Kidney epithelial cell (primary cell): Measurements from ENCODE around the gene PNMA6E. TPM values are rescaled to one million over a fixed set of nuclear protein-coding genes. Genes with fewer than 3 reads are reported as not detected.

ENCODE experiments used
- DNase-seq: peaks from one replicate; pipeline ENCODE4 v3.0.0-alpha.2; 2010; ENCODE audit warnings: low read depth
- H3K27me3 ChIP-seq: 2 replicates; pipeline ENCODE4 v1.6.0; 2011; ENCODE audit warnings: low read length; ENCODE audit not compliant: control insufficient read depth, insufficient read depth
- H3K36me3 ChIP-seq: 2 replicates; pipeline ENCODE4 v1.5.1; 2011; ENCODE audit warnings: low read length; ENCODE audit not compliant: control insufficient read depth, insufficient read depth
- H3K4me3 ChIP-seq: 2 replicates; pipeline ENCODE4 v1.5.1; 2011; ENCODE audit warnings: low read depth, mild to moderate bottlenecking, control low read depth, low read length
- total RNA-seq: library from RNA; depleted of rRNA; stranded (reverse); fragments of >200 nt; gene quantifications from 2 replicates; pipeline ENCODE4 v1.2.3, GENCODE V29; 2015
- TF ChIP-seq, protein P1 (sequence below): IDR thresholded peaks from 2 replicates; pipeline ENCODE4 v1.5.1; 2011; ENCODE audit warnings: mild to moderate bottlenecking, moderate library complexity, low read length, control low read depth, inconsistent platforms; ENCODE audit not compliant: insufficient read depth, poor library complexity, severe bottlenecking

Gene PNMA6E
- total RNA-seq, 1 donor from 2014 or later, result not detected

DNA sequence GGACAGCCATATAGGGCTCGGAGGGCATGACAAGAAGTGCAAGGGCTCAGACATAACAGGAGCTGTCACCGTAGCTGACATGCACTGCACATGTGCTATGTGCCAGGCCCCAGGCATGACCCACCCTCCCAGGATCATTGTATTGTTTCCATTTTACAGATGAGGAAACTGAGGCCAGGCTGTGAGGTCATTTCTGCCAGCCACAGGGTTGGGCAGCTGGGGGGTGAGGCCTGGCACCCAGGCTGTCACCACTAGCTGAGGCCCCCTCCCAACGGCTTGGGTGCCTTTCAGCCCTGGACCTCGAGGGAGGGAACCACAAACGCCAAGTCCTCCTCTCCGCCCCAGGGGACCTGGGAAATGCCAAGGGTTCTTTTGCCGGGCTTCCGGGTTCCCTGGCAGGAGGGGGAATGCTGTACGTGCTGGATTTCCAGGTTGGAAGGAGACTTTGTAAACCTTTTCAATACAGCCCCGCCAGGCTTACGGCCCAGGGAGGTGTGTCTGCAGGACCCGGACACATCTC is 32.1 kb upstream of the PNMA6E start:
- no peak for DNase-seq
- Histone ChIP-seq H3K27me3 (peaks cover 4% of the 10 kb centered on the region), H3K36me3 (no peaks in the 10 kb centered on the region), H3K4me3 (no peak overlapping the region)
- TF ChIP-seq, protein P1, sequence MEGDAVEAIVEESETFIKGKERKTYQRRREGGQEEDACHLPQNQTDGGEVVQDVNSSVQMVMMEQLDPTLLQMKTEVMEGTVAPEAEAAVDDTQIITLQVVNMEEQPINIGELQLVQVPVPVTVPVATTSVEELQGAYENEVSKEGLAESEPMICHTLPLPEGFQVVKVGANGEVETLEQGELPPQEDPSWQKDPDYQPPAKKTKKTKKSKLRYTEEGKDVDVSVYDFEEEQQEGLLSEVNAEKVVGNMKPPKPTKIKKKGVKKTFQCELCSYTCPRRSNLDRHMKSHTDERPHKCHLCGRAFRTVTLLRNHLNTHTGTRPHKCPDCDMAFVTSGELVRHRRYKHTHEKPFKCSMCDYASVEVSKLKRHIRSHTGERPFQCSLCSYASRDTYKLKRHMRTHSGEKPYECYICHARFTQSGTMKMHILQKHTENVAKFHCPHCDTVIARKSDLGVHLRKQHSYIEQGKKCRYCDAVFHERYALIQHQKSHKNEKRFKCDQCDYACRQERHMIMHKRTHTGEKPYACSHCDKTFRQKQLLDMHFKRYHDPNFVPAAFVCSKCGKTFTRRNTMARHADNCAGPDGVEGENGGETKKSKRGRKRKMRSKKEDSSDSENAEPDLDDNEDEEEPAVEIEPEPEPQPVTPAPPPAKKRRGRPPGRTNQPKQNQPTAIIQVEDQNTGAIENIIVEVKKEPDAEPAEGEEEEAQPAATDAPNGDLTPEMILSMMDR, result no peak

DNA sequence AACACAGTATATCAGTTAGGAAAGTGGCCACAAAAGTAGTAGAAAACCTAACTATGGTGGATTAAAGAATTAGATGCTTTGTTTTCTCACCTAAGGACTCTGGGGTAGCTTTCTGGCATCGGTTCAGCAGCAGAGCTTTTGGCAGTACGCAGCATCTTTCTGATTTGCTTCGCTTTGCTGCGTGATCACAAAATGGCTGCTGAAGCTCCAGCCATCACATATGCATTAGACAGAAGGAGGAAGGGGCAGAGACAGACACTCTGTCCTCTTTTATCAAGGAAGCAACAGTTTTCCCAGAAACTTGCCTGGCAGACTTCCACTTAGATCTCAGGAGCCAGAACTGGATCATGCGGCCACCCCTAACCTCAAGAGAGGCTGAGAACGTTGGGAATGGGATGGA is 29.6 kb upstream of the PNMA6E start:
- DNase-seq, result no peak
- H3K27me3 ChIP-seq, result peaks cover 4% of the 10 kb centered on the region
- TF ChIP-seq, protein P1, result no peak
- no peak overlapping the region for H3K4me3 ChIP-seq
- no peaks in the 10 kb centered on the region for H3K36me3 ChIP-seq

DNA sequence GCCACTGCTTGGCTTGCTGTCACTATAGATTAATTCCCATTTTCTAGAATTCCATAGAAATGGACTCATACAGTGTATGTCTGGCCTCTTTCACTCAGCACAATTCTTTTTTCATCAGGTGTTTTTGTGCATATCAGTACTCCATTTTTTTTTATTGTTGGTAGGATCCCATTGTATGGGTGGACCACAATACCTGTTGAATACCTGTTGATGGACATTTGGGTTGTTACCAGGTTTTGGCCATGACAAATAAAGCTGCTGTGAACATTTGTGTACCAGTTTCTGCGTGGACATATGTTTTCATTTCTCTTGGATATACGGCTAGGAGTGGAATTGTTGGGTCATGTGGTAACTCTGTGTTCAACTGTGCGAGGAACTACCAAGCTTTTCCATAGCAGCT is 25.1 kb upstream of the PNMA6E start:
- H3K4me3 ChIP-seq, result no peak overlapping the region
- TF ChIP-seq, protein P1, result no peak
- no peaks in the 10 kb centered on the region for H3K36me3 ChIP-seq
- no peak for DNase-seq
- no peaks in the 10 kb centered on the region for H3K27me3 ChIP-seq

DNA sequence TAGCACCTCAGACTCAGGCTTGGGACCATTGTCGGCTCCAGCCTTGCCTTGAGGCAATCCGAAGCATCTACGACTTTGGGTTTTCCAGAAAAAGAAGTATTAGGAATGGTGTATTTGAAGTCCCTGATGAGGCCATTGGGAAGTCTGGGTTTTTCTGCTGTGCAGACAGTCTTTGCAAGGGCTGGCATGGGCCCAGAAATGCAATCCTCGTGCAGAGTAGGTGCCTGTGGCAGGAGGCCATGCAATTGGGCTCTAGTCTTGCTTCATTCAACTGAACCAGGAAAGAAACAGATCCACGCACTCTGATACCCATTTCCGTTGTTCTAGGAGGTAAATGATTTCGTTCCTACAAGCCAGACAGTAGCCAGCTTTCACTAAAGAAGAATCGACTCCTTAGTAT is 22.5 kb upstream of the PNMA6E start:
- Histone ChIP-seq H3K36me3 (no peaks in the 10 kb centered on the region), H3K4me3 (no peak overlapping the region), H3K27me3 (no peaks in the 10 kb centered on the region)
- DNase-seq, result no peak
- TF ChIP-seq, protein P1, result no peak

DNA sequence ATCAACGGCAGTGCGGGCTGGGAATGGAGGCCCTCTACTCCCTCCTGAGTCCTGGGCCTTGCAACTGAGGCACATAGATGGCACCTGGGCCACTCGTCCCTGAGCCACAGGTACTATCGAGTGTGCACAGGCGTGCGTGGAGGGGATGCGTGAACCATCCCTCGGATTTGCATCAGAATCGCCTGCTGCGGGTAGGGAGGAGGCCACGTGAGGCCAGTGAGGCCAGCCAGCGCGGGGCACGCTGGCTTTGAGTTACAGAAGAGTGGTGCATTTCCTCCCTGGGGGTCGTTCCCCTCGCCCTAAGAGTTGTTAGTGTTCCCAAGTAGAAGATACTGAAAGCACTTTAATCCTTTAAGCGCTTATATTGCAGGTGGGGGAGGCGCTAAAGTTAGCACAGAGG is 20.7 kb upstream of the PNMA6E start:
- no peak overlapping the region for H3K4me3 ChIP-seq

More for the DNA sequence above, 20.7 kb upstream of the PNMA6E start:
- H3K36me3 ChIP-seq, result no peaks in the 10 kb centered on the region
- DNase-seq, result no peak
- H3K27me3 ChIP-seq, result no peaks in the 10 kb centered on the region
- TF ChIP-seq, protein P1, result no peak
